ENCODE measurements around the gene MYL3.

MYL3 gene

DNA sequence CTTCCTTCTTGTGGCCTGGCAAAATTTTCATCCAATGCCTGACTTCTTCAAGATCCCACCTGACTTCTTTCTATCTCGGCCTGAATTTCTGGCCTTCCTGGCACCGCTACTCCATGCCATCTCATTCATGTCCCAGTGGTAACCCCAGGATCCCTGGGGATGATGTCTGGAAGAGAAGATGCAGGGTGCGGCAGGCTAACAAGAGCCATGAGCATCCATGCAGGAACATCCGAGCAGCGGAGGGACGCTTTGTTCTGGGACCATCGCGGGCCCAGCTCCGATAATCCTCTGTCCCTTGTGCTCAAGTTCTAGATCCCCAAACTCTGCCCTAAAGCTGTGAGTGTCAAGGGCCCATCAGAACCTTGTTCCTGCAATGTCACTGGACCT is 10.9 kb downstream of the MYL3 start:
- no peak for TF ChIP-seq ZFX (IDR thresholded peaks at IDR 0.05)
- TF ChIP-seq, protein P1, sequence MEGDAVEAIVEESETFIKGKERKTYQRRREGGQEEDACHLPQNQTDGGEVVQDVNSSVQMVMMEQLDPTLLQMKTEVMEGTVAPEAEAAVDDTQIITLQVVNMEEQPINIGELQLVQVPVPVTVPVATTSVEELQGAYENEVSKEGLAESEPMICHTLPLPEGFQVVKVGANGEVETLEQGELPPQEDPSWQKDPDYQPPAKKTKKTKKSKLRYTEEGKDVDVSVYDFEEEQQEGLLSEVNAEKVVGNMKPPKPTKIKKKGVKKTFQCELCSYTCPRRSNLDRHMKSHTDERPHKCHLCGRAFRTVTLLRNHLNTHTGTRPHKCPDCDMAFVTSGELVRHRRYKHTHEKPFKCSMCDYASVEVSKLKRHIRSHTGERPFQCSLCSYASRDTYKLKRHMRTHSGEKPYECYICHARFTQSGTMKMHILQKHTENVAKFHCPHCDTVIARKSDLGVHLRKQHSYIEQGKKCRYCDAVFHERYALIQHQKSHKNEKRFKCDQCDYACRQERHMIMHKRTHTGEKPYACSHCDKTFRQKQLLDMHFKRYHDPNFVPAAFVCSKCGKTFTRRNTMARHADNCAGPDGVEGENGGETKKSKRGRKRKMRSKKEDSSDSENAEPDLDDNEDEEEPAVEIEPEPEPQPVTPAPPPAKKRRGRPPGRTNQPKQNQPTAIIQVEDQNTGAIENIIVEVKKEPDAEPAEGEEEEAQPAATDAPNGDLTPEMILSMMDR (conservative IDR thresholded peaks at IDR 0.05): no peak
- no peak overlapping the region for H3K27ac ChIP-seq

DNA sequence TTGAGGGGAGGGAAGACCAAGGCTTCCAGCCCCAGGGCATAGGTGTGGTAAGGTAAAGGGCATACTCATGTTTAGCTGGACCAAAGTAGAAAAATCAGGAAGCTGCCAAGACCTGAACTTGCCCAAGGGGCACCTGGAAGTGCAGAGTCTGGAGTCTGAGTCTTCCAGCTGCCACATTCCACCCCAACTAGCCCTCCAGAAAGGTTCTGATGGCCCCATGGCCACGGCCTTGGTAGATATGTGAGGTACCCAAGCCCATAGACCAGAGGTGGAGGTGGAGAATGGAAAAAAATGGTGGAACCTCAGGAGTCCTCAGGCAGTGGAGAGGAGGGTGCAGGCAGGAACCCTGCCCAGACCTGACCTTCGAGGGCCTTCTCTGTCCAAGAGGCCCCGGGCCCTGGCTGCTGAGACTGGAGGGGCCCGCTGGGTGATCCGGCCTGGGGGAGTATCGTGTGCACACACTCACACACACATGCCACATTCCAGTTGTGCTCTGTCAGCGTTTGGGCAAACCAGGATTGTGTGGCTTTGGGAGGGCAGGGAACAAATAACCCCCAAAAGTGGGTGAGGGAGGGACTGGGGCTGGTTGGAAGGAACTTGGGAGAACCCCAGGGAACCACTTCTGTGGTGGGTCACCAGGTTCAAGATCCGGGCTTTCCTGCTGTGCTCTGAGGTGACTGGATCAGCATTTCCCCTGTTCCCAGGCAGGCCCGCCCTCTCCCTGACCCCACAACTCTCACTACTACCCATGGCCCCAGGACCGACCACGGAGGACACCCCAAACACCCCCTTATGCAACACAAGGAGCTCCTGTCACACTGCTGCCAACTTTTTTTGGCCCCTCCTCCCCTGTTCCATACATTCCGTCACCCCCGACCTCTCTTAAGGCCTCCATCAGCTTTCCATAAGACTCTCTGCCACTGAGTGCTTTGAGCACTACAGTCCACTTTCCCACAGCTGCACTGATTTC is 11.6 kb downstream of the MYL3 start:
- H3K27ac ChIP-seq: no peak overlapping the region
- TF ChIP-seq ZFX (IDR thresholded peaks at IDR 0.05): no peak
- TF ChIP-seq, protein P1 (conservative IDR thresholded peaks at IDR 0.05): no peak

DNA sequence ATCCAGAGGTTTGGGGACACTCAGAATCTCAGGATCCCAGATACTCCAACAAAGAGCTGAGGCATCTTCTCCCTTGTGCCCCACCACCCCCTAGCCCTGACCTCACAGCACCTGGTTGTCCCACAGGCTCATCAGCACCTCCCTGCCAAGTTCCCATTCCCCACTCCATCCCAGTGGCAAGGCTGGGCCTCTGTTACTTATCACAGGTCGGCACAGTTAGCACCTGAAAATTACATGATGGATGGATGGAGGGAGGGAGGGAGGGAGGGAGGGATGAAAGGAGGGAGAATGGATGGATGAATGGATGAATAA is 12.8 kb downstream of the MYL3 start:
- no peak overlapping the region for H3K27ac ChIP-seq
- TF ChIP-seq, protein P1 (conservative IDR thresholded peaks at IDR 0.05): no peak

DNA sequence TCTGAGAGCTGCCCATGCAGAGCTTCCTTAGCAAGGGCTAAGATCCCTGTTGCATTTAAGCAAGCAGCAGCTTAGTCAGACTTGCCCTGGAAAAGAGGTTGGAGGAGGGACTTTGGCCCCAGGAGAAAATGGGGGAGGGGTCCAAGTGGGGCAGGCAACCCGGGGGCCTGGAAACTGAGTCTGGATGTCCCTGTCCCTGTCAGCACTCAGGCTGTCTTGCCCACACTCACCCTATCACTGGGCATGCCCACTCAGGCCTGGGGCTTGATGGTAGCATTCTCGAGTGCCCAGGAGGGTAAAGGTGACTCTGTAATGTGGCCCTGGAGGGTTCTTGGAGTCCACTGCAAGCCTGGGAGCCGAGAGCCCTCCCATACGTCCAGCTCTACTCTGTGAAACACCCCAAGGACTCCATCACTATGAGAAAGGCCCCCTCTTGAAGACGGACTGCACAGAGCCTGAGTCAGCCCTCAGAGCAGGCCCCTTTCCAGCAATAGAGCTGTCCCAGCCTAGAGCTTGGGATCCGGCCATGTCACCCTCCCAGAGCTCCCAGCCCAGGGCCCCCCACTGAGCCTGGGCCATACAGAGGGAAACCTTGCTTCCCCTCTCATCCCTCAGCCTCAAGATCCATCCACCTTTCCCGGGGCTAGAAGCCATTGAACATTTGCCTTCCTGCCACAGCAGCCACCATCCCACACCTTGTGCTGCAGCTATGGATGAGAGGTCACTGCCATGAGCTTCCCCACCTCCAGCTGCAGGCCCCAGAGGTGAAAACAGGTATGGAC is 13.4 kb downstream of the MYL3 start:
- TF ChIP-seq, protein P1 (conservative IDR thresholded peaks at IDR 0.05): no peak
- H3K27ac ChIP-seq: no peak overlapping the region

DNA sequence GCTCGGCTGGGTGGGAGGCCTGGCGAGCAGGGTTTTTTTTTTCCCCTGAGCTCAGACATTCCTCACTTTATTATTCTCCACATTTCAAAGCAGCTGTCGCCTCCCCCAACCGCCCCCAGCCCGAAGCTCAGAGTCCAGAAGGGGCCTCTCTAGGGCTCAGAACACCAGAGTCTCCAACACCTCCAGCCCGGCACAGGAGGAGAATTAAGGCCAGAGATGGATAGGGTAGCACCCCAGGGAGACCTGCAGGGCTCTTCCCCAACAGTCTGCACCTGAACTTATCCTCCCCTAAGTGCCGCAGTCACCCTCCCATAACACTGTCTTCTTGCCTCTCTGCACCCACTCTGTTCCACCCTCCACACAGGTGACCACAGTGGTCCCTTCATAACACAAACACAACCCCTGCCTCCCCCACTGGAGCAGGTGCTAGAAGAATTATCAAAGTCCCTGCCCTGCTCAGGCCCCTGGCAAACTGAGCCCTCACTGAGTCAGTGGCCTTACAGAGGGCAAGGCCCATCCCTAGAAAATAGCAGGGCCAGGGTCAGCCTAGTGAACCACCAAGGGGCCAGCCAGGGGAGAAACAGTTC is 14.1 kb downstream of the MYL3 start:
- no peak overlapping the region for H3K27ac ChIP-seq
- TF ChIP-seq, protein P1 (conservative IDR thresholded peaks at IDR 0.05): no peak
- no peak for TF ChIP-seq ZFX (IDR thresholded peaks at IDR 0.05)

DNA sequence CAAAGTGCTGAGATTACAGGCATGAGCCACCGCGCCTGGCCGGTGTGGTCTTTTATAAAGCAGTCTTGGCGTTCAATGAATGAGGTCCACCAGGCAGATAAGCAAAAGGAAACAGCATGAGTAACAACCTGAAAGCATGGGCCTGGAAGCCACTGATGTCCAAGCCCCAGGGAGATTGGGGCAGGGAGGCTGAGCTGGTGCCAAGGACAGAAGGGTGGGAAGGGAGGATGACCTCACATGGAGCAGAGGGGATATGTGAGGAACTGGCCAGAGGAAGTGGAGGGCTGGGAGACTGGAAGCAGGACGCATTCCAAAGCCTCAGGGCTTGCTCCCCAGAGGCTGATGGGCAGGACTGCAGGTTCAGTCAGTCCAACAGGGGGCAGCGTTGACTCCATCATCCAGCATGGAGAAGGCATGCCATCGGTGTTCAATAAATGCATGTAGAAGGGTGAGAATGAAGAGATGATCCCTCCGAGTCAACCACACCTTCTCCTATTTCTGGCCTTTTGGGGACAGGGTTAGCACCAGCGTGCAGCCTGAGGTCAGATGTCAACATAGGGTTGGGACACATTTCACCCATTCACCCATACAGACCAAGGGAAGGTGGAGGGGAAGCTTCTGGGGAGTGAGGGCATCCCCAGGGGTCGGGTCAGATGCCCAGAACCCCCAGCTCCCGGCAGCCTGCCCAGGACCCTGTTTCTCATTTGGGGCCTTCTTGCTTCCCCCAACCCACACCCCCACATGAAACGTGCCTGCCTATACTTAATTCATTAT is 14.8 kb downstream of the MYL3 start:
- no peak overlapping the region for H3K27ac ChIP-seq
- TF ChIP-seq, protein P1 (conservative IDR thresholded peaks at IDR 0.05): peak; percentile 54
- no peak for TF ChIP-seq ZFX (IDR thresholded peaks at IDR 0.05)
